IgD-negative memory B cell (primary cell): ENCODE measurements around the gene BCORL1. TPM values are rescaled to one million over a fixed set of nuclear protein-coding genes. Genes with fewer than 3 reads are reported as not detected.

ENCODE experiments used
- H3K27ac Mint-ChIP-seq, 3 donors: one replicate each; pipeline ENCODE4 v1.8.0; 2020 to 2022; ENCODE audit warnings: mild to moderate bottlenecking in 3 of 3, mixed read lengths in 3 of 3, moderate library complexity in 1 of 3
- H3K27me3 Mint-ChIP-seq: one replicate; pipeline ENCODE4 v1.8.0; 2021; ENCODE audit warnings: mixed read lengths
- H3K36me3 Mint-ChIP-seq: one replicate; pipeline ENCODE4 v1.8.0; 2020; ENCODE audit warnings: mild to moderate bottlenecking, mixed read lengths
- H3K4me1 Mint-ChIP-seq, 3 donors: one replicate each; pipeline ENCODE4 v1.8.0; 2020 to 2022; ENCODE audit warnings: mixed read lengths in 3 of 3, mild to moderate bottlenecking in 1 of 3
- H3K4me3 Mint-ChIP-seq, 4 donors: one replicate each; pipeline ENCODE4 v1.8.0; 2020 to 2022; ENCODE audit warnings: mild to moderate bottlenecking in 4 of 4, mixed read lengths in 4 of 4, moderate library complexity in 3 of 4
- H3K9me3 Mint-ChIP-seq, 3 donors: one replicate each; pipeline ENCODE4 v1.8.0; 2020 to 2021; ENCODE audit warnings: mixed read lengths in 3 of 3, mild to moderate bottlenecking in 1 of 3
- polyA plus RNA-seq: library from polyadenylated mRNA; unstranded; fragments of 300-500 nt; fragmentation: Illumina TruSeq; gene quantifications from one replicate; pipeline ENCODE4 v1.2.3, GENCODE V29; 2021

BCORL1 gene
- polyA plus RNA-seq, 1 donor from 2014 or later, result 3.2 TPM

DNA sequence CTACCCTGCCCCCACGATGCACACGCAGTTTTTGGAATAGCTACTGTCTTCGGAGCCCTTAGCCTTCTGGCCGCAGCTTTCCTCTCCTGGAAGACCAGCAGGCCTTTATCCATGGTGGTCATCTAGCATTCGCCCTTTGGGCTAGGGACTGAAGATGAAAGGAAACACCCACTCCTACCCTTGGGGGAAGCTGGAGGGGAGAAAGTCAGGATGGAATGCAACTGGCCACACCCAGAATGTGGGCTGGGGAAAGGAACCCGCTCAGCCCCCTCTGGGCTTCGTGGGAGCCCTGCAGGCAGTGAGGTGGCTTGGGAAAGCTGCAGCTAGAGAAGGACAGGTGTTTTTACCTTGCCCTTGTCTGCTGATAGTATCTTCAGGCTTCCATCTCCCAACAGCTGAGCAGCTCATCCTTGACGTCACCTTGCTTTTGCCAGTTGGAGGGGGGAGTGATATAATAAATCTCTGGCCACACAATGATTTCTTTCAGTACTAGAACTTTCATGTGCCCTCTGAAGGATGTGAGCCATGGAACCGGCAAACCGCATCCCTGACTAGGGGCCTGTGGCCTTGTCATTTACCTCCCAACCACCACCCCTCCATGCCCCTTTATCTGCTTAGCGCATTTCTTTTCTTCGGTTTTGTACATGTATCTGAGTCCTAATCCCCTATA, 68.9 kb downstream of the BCORL1 start:
- H3K9me3 Mint-ChIP-seq, result peaks cover 0 to 4% (median 0%) of the 10 kb centered on the region in 3 donors
- no peak overlapping the region for H3K4me3 Mint-ChIP-seq
- H3K27ac Mint-ChIP-seq, result no peak overlapping the region
- H3K27me3 Mint-ChIP-seq, result no peaks in the 10 kb centered on the region
- H3K36me3 Mint-ChIP-seq, result peaks cover 6% of the 10 kb centered on the region
- H3K4me1 Mint-ChIP-seq, result peaks cover 0 to 1% (median 0%) of the 10 kb centered on the region in 3 donors

- Mint-ChIP-seq H3K27me3 (no peaks in the 10 kb centered on the region), H3K9me3 (peaks cover 0 to 4% (median 0%) of the 10 kb centered on the region in 3 donors), H3K36me3 (peaks cover 3% of the 10 kb centered on the region), H3K4me1 (peaks cover 0 to 1% (median 0%) of the 10 kb centered on the region in 3 donors), H3K27ac (no peak overlapping the region), H3K4me3 (no peak overlapping the region)
These were observed 70.8 kb downstream of the BCORL1 start for GRCh38 chrX:130053236-130053635.

GRCh38 chrX:130055103-130055502, 72.7 kb downstream of the BCORL1 start:
- H3K27me3 Mint-ChIP-seq, result no peaks in the 10 kb centered on the region
- no peaks in the 10 kb centered on the region for H3K9me3 Mint-ChIP-seq
- H3K36me3 Mint-ChIP-seq, result peaks cover 2% of the 10 kb centered on the region
- H3K4me3 Mint-ChIP-seq, result no peak overlapping the region
- peaks cover 0 to 5% (median 5%) of the 10 kb centered on the region in 3 donors for H3K4me1 Mint-ChIP-seq
- peak overlapping the region in 1 of 3 donors; percentile 86 for H3K27ac Mint-ChIP-seq

DNA sequence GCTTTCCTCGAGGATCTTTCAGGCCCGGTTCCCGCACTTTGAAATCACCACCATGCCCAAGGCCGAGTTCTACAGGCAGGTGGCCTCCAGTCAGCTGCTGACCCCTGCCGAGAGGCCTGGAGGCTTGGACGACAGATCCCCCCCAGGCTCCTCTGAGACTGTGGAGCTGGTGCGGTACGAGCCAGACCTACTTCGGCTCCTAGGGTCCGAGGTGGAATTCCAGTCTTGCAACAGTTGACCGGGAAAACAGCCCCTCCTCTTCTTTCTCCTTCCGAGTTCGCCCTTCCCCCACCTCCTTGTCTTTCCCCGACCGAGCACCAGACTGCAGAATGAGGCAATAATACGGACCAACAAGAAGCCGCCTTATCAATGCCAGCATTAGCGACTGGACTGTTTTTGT, 73.5 kb downstream of the BCORL1 start:
- Mint-ChIP-seq H3K36me3 (peaks cover 2% of the 10 kb centered on the region), H3K4me1 (peaks cover 0 to 5% (median 5%) of the 10 kb centered on the region in 3 donors), H3K9me3 (no peaks in the 10 kb centered on the region), H3K27ac (peak overlapping the region in 1 of 3 donors; percentile 86), H3K27me3 (no peaks in the 10 kb centered on the region), H3K4me3 (no peak overlapping the region)

- Mint-ChIP-seq H3K4me1 (peaks cover 0 to 5% (median 4%) of the 10 kb centered on the region in 3 donors), H3K27ac (no peak overlapping the region), H3K27me3 (peaks cover 1% of the 10 kb centered on the region), H3K36me3 (no peaks in the 10 kb centered on the region), H3K9me3 (no peaks in the 10 kb centered on the region), H3K4me3 (no peak overlapping the region)
These were observed 74.8 kb downstream of the BCORL1 start for GRCh38 chrX:130057209-130057608.

DNA sequence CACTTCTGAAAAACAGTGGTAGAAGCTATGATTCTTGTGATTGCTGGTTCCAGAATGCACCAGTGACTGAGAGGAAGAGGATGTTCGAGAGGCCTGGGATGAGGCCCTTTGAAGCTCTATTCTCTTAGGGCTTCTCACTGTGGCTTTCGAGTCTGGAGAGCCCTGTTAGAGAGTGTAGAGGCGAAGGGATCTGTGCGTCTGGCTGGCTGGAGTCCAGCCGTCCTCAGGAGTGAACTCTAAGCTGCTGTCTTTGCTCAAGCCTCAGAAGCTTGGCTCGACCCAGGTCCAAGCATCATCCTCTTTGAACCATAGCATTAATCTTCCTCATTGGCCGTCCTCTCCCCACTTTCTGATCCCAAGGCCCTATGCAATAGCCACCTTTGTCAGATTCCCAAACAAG, 76.2 kb downstream of the BCORL1 start:
- H3K27me3 Mint-ChIP-seq, result peaks cover 2% of the 10 kb centered on the region
- no peak overlapping the region for H3K27ac Mint-ChIP-seq
- no peaks in the 10 kb centered on the region for H3K9me3 Mint-ChIP-seq
- peak overlapping the region in 1 of 4 donors; percentile 27 for H3K4me3 Mint-ChIP-seq
- H3K4me1 Mint-ChIP-seq, result peaks cover 0 to 5% (median 4%) of the 10 kb centered on the region in 3 donors
- no peaks in the 10 kb centered on the region for H3K36me3 Mint-ChIP-seq

DNA sequence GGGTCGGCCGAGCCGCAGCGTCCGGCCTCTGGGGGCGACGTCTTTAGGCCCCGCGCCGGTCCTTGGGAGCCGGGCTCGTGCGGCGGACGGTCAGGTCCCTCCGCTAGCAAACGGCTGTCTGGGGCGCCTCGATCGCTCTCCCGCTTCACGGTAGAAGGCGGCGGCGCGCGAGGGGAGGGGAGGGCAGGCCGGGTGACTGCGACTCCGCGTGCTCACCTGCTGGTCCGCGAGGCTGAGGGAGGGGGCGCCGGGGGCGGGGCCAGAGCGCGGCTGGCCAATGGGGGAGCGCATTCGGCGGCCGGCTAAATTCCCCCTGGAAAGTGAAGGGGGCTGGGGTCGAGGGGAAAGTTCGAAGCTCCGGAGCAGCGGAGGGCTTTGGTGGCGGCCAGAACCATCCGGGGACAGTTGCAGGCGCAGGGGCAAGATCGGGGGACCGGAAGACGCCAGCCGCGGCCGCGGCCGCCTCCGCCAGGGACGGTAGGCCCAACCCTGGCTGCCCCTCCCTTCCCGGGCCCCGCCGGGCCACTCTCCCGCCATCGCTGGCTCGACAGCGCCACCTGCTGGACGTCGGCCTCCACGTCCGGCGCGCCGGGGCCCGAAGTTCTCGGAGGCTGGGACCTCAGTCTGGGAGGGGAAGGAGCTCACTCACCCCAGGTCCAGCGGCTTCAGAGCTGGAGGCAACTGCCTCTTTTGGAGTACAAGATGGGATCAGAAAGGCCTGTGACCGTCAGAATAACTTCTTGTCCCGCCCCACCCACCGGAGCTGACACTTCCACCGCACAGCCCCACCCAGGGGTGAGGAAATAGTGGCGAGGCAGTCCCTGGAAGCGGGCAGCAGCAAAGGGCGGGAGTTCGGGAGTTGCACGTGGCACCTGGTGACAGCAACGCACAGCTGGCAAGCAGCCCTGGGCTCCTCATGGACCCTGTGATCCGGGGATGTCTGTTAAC, 78.0 kb downstream of the BCORL1 start:
- Mint-ChIP-seq H3K4me1 (peaks cover 0 to 5% (median 4%) of the 10 kb centered on the region in 3 donors), H3K9me3 (no peaks in the 10 kb centered on the region), H3K36me3 (peaks cover 1% of the 10 kb centered on the region), H3K4me3 (peak overlapping the region; percentile 75 to 94 (median 86)), H3K27ac (peak overlapping the region in 1 of 3 donors; percentile 84), H3K27me3 (peaks cover 5% of the 10 kb centered on the region)

DNA sequence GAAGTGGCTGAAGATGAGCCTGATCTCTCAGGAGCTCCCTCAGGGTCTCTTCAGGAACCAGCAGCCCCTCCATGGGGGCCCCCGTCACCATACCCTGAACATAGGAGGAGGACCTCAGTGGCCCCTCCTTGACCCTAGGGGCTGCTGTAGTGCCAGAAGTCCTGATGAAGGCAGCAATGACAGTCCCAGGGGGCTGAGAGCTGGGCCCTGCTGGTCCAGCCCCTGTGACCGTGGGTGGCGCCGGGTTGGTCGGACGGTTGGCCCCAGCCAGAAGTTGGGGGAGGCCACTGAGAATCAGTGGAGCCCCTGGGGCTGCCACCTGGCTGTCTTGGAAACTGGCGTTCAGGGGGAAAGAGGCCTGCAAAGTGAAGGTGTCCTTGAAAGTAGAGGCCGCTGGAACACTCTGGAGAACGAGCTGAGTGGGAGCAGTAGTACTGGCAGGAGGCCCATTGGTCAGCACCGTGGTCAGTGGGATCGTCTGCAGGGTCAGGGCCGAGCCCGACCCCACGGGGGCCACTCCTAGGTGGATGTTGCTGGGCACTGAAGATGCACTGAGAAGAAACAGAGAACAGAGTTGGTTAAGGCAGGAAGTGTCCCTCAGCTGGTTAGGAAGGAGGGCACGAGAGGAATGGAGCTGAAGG, 84.7 kb downstream of the BCORL1 start:
- H3K27ac Mint-ChIP-seq, result no peak overlapping the region
- H3K36me3 Mint-ChIP-seq, result peaks cover 3% of the 10 kb centered on the region
- H3K9me3 Mint-ChIP-seq, result no peaks in the 10 kb centered on the region
- no peaks in the 10 kb centered on the region for H3K4me1 Mint-ChIP-seq
- H3K4me3 Mint-ChIP-seq, result no peak overlapping the region
- peaks cover 5% of the 10 kb centered on the region for H3K27me3 Mint-ChIP-seq

DNA sequence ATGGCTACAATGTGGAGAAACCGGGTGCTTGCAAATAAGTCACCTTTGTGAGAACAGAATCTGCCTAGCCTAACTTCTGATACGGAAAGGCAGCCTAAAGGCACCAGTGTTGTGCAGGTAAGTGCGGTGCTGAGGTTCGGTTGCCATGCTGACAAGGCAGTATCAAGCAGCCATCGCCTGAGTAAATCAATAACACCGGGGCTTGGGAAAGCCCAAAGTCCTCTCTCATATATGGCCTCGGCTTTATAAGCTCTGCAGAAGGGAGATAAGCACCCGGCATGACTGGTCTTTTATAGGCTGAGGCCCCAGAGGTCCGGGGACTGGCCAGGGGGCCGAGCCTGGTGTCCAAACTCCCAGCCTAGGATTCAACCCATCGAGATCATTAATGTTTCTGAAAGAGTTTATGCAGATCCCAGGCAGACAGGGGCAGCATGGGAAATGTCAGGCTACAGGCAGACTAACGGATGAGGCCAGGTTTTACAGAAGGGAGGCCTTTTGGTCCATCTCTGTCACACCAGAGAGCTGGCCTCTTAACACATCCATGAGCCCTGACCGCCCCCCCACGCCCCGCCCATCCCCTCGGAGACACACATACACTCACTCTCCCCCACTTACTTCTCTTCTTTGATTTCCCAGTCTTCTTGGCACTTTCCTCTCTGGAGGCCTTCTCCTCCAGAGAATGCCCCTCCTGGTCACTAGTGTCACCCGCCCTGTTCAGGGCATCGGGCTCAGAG, 89.3 kb downstream of the BCORL1 start:
- Mint-ChIP-seq H3K36me3 (peaks cover 2% of the 10 kb centered on the region), H3K4me1 (no peaks in the 10 kb centered on the region), H3K27me3 (no peaks in the 10 kb centered on the region), H3K4me3 (peak overlapping the region in 1 of 4 donors; percentile 68), H3K27ac (no peak overlapping the region), H3K9me3 (no peaks in the 10 kb centered on the region)

GRCh38 chrX:130072345-130072740, 89.9 kb downstream of the BCORL1 start:
- H3K4me3 Mint-ChIP-seq, result peak overlapping the region in 1 of 4 donors; percentile 68
- no peak overlapping the region for H3K27ac Mint-ChIP-seq
- H3K4me1 Mint-ChIP-seq, result no peaks in the 10 kb centered on the region
- H3K36me3 Mint-ChIP-seq, result peaks cover under 1% of the 10 kb centered on the region
- H3K9me3 Mint-ChIP-seq, result no peaks in the 10 kb centered on the region
- H3K27me3 Mint-ChIP-seq, result no peaks in the 10 kb centered on the region

GRCh38 chrX:130075777-130076176, 93.3 kb downstream of the BCORL1 start:
- peak overlapping the region in 1 of 3 donors; percentile 41 for H3K27ac Mint-ChIP-seq
- no peaks in the 10 kb centered on the region for H3K36me3 Mint-ChIP-seq
- no peaks in the 10 kb centered on the region for H3K9me3 Mint-ChIP-seq
- H3K4me3 Mint-ChIP-seq, result no peak overlapping the region
- H3K27me3 Mint-ChIP-seq, result no peaks in the 10 kb centered on the region
- peaks cover 3 to 8% (median 6%) of the 10 kb centered on the region in 3 donors for H3K4me1 Mint-ChIP-seq

DNA sequence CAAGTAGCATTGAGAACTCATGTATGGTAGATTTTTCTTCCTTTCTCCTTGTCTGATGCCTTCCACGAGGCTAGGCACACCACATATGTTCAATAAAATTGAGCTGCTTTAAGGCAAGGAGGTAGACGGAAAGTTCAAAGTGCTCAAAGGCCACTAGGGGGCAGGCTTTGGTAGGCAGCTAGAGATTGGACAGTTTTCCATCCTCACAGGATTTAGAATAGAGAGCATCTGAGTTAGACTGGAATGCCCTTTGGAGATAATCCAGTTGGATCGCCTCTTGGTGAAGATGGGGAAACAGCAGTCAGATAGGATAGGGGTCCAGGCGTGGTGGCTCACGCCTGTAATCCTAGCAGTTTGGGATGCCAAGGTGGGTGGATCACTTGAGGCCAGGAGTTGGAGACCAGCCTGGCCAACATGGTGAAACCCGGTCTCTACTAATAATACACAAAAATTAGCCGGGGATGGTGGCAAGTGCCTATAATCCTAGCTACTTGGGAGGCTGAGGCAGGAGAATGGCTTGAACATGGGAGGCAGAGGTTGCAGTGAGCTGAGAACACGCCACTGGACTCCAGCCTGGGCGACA, 97.5 kb downstream of the BCORL1 start:
- peaks cover 30 to 36% (median 32%) of the 10 kb centered on the region in 3 donors for H3K4me1 Mint-ChIP-seq
- H3K9me3 Mint-ChIP-seq, result no peaks in the 10 kb centered on the region
- no peaks in the 10 kb centered on the region for H3K27me3 Mint-ChIP-seq
- H3K4me3 Mint-ChIP-seq, result peak overlapping the region in 2 of 4 donors; percentile 53 to 67
- peak overlapping the region; percentile 33 to 51 (median 48) for H3K27ac Mint-ChIP-seq
- no peaks in the 10 kb centered on the region for H3K36me3 Mint-ChIP-seq

- no peaks in the 10 kb centered on the region for H3K27me3 Mint-ChIP-seq
- H3K27ac Mint-ChIP-seq, result peak overlapping the region in 1 of 3 donors; percentile 54
- peaks cover 38 to 41% (median 40%) of the 10 kb centered on the region in 3 donors for H3K4me1 Mint-ChIP-seq
- peak overlapping the region in 2 of 4 donors; percentile 36 to 61 for H3K4me3 Mint-ChIP-seq
- H3K9me3 Mint-ChIP-seq, result no peaks in the 10 kb centered on the region
- H3K36me3 Mint-ChIP-seq, result no peaks in the 10 kb centered on the region
These were observed 98.4 kb downstream of the BCORL1 start for GRCh38 chrX:130080791-130081367.
